K562 (cell line): Measurements from ENCODE around the gene AGAP3. TPM values are rescaled to one million over a fixed set of nuclear protein-coding genes. Genes with fewer than 3 reads are reported as not detected.

Source experiments
- BMI1 ChIP-seq: fragments of 150-350 bp; IDR thresholded peaks from 2 replicates; pipeline ENCODE4 v1.6.1; 2014; ENCODE audit warnings: low read length
- CCNT2 ChIP-seq: IDR thresholded peaks from 2 replicates; pipeline ENCODE4 v1.6.1; 2011; ENCODE audit warnings: borderline replicate concordance, low read depth, mild to moderate bottlenecking, moderate library complexity, mixed read lengths, low read length; ENCODE audit not compliant: insufficient read length; ENCODE audit errors: extremely low read depth
- PML ChIP-seq: IDR thresholded peaks from 2 replicates; pipeline ENCODE4 v1.6.1; 2012; ENCODE audit warnings: low read length, inconsistent platforms
- STAT5A ChIP-seq: IDR thresholded peaks from 2 replicates; pipeline ENCODE4 v1.6.1; 2012; ENCODE audit warnings: low read length, inconsistent platforms, borderline replicate concordance
- TRIM28 ChIP-seq: fragments of 450-650 bp; IDR thresholded peaks from 2 replicates; pipeline ENCODE4 v1.6.1; 2017
- ZBTB11 ChIP-seq, 3 experiments: fragments of 200-800 bp in 1 of 3; fragments of 250-450 bp in 1 of 3; fragments of 450-650 bp in 1 of 3; sonication (Bioruptor Pico) in 1 of 3; sonication (Bioruptor generic) in 1 of 3; formaldehyde crosslinking in 1 of 3; IDR thresholded peaks; 2 replicates each; pipeline versions ENCODE4 v1.6.1 to v1.8.0; 2016 to 2022; ENCODE audit warnings: mild to moderate bottlenecking in 2 of 3, missing genetic modification characterization in 2 of 3, missing compliant biosample characterization in 1 of 3, moderate library complexity in 1 of 3
- ZFP1 ChIP-seq: fragments of 450-650 bp; formaldehyde crosslinking; IDR thresholded peaks from 2 replicates; pipeline ENCODE4 v1.4.0; 2020; ENCODE audit warnings: mild to moderate bottlenecking, mixed read lengths
- polyA plus RNA-seq, 8 experiments: library from polyadenylated mRNA; depleted of rRNA in 4 of 8; stranded (reverse) in 5 of 8; unstranded in 3 of 8; fragments of >200 nt; fragmentation: Nextera tagmentation in 2 of 8; fragmentation: Illumina TruSeq in 1 of 8; extraction: Ambion mirVana in 2 of 8; extraction: Trizol in 1 of 8; gene quantifications; 2 replicates each; pipeline versions ENCODE4 v1.2.1 to v1.2.3, GENCODE V29; 2011 to 2014; ENCODE audit warnings: inconsistent platforms in 1 of 8, missing spikeins in 1 of 8
- total RNA-seq, 7 experiments: library from RNA; depleted of rRNA in 6 of 7; stranded (reverse); fragments of >200 nt in 6 of 7; fragmentation: Illumina TruSeq in 2 of 7; extraction: Trizol in 2 of 7; gene quantifications; 2 replicates each; pipeline versions ENCODE4 v1.2.1 to v1.2.3, GENCODE V29; 2011 to 2021; ENCODE audit warnings: low replicate concordance in 1 of 7
- TF ChIP-seq, protein P1 (sequence below), 2 experiments: fragments of 450-650 bp; IDR thresholded peaks; 2 replicates each; pipeline ENCODE4 v1.6.1; 2016; ENCODE audit warnings: mild to moderate bottlenecking in 2 of 2, borderline replicate concordance in 1 of 2, low read depth in 1 of 2, moderate library complexity in 1 of 2
- TF ChIP-seq, protein P2 (sequence below): fragments of 450-650 bp; IDR thresholded peaks from 2 replicates; pipeline ENCODE4 v1.6.1; 2017; ENCODE audit warnings: antibody characterized with exemption

Gene AGAP3
- total and polyA plus RNA-seq, 9 of the 15 experiments (the other 6 are each of a cell fraction or from before 2014, with no cell fraction given), result 3.4 to 208 (median 62.2) TPM

GRCh38 chr7:151038951-151039849 is 47.1 kb upstream of the AGAP3 start (continued):
- TF ChIP-seq, protein P1, sequence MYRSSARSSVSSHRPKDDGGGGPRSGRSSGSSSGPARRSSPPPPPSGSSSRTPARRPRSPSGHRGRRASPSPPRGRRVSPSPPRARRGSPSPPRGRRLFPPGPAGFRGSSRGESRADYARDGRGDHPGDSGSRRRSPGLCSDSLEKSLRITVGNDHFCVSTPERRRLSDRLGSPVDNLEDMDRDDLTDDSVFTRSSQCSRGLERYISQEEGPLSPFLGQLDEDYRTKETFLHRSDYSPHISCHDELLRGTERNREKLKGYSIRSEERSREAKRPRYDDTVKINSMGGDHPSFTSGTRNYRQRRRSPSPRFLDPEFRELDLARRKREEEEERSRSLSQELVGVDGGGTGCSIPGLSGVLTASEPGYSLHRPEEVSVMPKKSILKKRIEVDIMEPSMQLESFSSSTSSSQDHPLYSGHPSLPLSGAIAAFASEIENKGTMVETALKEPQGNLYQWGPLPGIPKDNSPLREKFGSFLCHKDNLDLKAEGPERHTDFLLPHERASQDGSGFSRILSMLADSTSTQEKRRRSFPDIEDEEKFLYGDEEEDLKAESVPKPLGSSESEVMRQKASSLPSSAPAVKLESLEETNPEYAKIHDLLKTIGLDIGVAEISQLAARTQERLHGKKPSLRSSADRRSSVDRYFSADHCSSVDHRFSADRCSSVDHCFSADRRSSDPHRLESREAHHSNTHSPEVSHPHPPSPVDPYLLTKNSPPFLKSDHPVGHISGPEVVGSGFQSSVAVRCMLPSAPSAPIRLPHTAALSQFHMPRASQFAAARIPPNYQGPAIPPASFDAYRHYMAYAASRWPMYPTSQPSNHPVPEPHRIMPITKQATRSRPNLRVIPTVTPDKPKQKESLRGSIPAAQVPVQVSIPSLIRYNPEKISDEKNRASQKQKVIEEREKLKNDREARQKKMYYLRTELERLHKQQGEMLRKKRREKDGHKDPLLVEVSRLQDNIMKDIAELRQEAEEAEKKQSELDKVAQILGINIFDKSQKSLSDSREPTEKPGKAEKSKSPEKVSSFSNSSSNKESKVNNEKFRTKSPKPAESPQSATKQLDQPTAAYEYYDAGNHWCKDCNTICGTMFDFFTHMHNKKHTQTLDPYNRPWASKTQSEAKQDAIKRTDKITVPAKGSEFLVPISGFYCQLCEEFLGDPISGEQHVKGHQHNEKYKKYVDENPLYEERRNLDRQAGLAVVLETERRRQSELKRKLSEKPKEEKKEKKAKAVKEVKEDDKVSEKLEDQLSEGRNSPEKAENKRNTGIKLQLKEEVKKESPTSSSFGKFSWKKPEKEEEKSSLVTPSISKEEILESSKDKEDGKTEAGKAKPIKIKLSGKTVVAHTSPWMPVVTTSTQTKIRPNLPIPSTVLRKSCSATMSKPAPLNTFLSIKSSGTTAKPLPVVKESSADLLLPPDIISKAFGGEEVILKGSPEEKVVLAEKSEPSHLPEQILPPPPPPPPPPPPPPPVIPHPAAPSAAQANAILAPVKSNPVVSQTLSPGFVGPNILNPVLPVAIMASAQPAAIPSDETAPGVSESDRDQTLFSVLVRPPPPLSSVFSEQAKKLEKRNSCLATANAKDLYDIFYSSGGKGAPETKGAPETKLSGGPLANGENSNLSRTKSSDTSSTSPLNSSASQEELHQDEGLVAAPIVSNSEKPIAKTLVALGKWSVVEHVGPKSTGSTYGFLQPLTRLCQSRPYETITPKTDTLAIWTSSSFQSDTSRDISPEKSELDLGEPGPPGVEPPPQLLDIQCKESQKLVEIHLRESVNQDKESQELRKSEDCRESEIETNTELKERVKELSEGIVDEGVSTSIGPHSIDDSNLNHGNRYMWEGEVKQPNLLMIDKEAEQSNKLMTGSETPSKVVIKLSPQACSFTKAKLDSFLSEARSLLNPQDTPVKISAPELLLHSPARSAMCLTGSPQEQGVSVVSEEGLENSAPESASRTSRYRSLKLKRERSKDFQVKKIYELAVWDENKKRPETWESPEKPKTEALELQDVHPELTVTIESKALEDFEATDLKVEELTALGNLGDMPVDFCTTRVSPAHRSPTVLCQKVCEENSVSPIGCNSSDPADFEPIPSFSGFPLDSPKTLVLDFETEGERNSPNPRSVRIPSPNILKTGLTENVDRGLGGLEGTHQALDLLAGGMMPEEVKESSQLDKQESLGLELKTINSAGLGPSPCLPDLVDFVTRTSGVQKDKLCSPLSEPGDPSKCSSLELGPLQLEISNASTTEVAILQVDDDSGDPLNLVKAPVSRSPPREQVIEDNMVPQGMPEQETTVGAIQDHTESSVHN (IDR thresholded peaks at IDR 0.05; ENCODE audit: borderline replicate concordance in 1 of 2, low read depth in 1 of 2), result peak in 1 of 2 experiments; percentile 79; a peak in 2 of 4 replicates
- TF ChIP-seq ZBTB11 (CRISPR knock-in tag; IDR thresholded peaks at IDR 0.05), result peak in 1 of 3 experiments; percentile 62; a peak in 1 of 6 replicates
- peak; percentile 86; the same call in 1 of the 2 replicates for TF ChIP-seq STAT5A
- TF ChIP-seq TRIM28, result peak; percentile 54; the same call in 1 of the 2 replicates
- peak; percentile 64 for TF ChIP-seq ZFP1 (CRISPR knock-in tag)
- TF ChIP-seq PML, result peak; percentile 86
- TF ChIP-seq BMI1, result no peak
- TF ChIP-seq, protein P2, sequence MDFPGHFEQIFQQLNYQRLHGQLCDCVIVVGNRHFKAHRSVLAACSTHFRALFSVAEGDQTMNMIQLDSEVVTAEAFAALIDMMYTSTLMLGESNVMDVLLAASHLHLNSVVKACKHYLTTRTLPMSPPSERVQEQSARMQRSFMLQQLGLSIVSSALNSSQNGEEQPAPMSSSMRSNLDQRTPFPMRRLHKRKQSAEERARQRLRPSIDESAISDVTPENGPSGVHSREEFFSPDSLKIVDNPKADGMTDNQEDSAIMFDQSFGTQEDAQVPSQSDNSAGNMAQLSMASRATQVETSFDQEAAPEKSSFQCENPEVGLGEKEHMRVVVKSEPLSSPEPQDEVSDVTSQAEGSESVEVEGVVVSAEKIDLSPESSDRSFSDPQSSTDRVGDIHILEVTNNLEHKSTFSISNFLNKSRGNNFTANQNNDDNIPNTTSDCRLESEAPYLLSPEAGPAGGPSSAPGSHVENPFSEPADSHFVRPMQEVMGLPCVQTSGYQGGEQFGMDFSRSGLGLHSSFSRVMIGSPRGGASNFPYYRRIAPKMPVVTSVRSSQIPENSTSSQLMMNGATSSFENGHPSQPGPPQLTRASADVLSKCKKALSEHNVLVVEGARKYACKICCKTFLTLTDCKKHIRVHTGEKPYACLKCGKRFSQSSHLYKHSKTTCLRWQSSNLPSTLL, result no peak
- peak; percentile 99 for TF ChIP-seq CCNT2
